GM12878 (cell line): Measurements from ENCODE around the gene NAP1L1. TPM values are rescaled to one million over a fixed set of nuclear protein-coding genes. Genes with fewer than 3 reads are reported as not detected.

Source experiments
- ATAC-seq: fragments of 200-7000 bp; cut with Tn5 transposase; 3 replicates; pipeline ENCODE4 v1.9.1; 2020; ENCODE audit warnings: mild to moderate bottlenecking, moderate library complexity
- BruUV-seq: library from RNA; stranded (reverse); fragments of 400-500 nt; replicated peaks from 2 replicates; lab custom pipeline; 2021; lab: Mats Ljungman, UMichigan
- CTCF ChIA-PET: fragments of 300-600 bp; sonication (Branson Sonifier 250); formaldehyde crosslinking; extraction: SDS; loops from one replicate; lab custom pipeline; 2021; ENCODE audit warnings: inconsistent platforms; lab: Yijun Ruan, JAX
- POLR2A ChIA-PET: fragments of 350-600 bp; formaldehyde crosslinking; extraction: SDS; loops from one replicate; lab custom pipeline; 2021; ENCODE audit warnings: inconsistent platforms; lab: Charles Lee
- RAD21 ChIA-PET: fragments of 300-600 bp; sonication (Branson Sonifier 250); formaldehyde crosslinking; loops from one replicate; lab custom pipeline; 2023; ENCODE audit warnings: antibody characterized with exemption; ENCODE audit not compliant: unreplicated experiment; lab: Charles Lee
- SMC1A ChIA-PET: fragments of 300-600 bp; sonication (Branson Sonifier 250); formaldehyde crosslinking; loops from one replicate; lab custom pipeline; 2023; ENCODE audit not compliant: unreplicated experiment, uncharacterized antibody; lab: Charles Lee
- DNase-seq: peaks from one replicate; pipeline ENCODE4 v3.0.0-alpha.2; 2011; ENCODE audit warnings: low read depth, low spot score
- FAIRE-seq: peaks from 3 replicates; lab custom pipeline; 2011; peaks lifted over from hg19 to GRCh38; lab: Jason Lieb, UNC
- H2AFZ ChIP-seq: 2 replicates; pipeline ENCODE4 v1.6.0; 2011; ENCODE audit warnings: low read depth, low read length, control low read depth; ENCODE audit not compliant: control insufficient read depth
- H3K27ac ChIP-seq: 2 replicates; pipeline ENCODE4 v1.5.1; 2011; ENCODE audit warnings: control low read depth; ENCODE audit not compliant: control insufficient read depth, insufficient read depth
- H3K27me3 ChIP-seq, 2 experiments: replicated peaks in 1 of 2; 2 replicates each; pipeline versions ENCODE4 v1.6.0 to v1.6.1; 2011; ENCODE audit warnings: low read length in 1 of 2; ENCODE audit not compliant: control insufficient read depth in 2 of 2, insufficient read depth in 2 of 2
- H3K36me3 ChIP-seq, 2 experiments: 2 replicates each; pipeline ENCODE4 v1.5.1; 2011; ENCODE audit warnings: low read length in 1 of 2; ENCODE audit not compliant: control insufficient read depth in 2 of 2, insufficient read depth in 2 of 2
- H3K4me1 ChIP-seq: 2 replicates; pipeline ENCODE4 v1.6.1; 2011; ENCODE audit warnings: mild to moderate bottlenecking, low read length, moderate library complexity, mixed read lengths; ENCODE audit not compliant: control insufficient read depth, insufficient read depth
- H3K4me2 ChIP-seq: 2 replicates; pipeline ENCODE4 v1.6.0; 2011; ENCODE audit warnings: control low read depth; ENCODE audit not compliant: control insufficient read depth, insufficient read depth
- H3K4me3 ChIP-seq: fragments of 200-600 bp; sonication (generic); 2 replicates; pipeline ENCODE4 v1.5.1; 2016
- H3K79me2 ChIP-seq: 2 replicates; pipeline ENCODE4 v1.6.0; 2011; ENCODE audit warnings: low read length; ENCODE audit not compliant: control insufficient read depth, insufficient read depth
- H3K9ac ChIP-seq: 2 replicates; pipeline ENCODE4 v1.8.0; 2011; ENCODE audit warnings: low read length, control low read depth, mixed read lengths; ENCODE audit not compliant: control insufficient read depth, insufficient read depth
- H3K9me3 ChIP-seq: replicated peaks from 3 replicates; pipeline ENCODE4 v1.5.1; 2011; ENCODE audit warnings: mild to moderate bottlenecking, low read length; ENCODE audit not compliant: control insufficient read depth, insufficient read depth
- H4K20me1 ChIP-seq: 2 replicates; pipeline ENCODE4 v1.6.0; 2011; ENCODE audit not compliant: control insufficient read depth, insufficient read depth
- ATF7 ChIP-seq: fragments of 450-650 bp; IDR thresholded peaks from 2 replicates; pipeline ENCODE4 v1.6.1; 2016; ENCODE audit warnings: low read depth, mild to moderate bottlenecking
- CEBPB ChIP-seq, 2 experiments: fragments of 150-350 bp in 1 of 2; IDR thresholded peaks; 2 replicates each; pipeline ENCODE4 v1.6.1; 2012 to 2014; ENCODE audit warnings: low read depth in 2 of 2, low read length in 2 of 2, borderline replicate concordance in 1 of 2, inconsistent platforms in 1 of 2
- JUND ChIP-seq: IDR thresholded peaks from 2 replicates; pipeline ENCODE4 v1.6.1; 2012; ENCODE audit warnings: low read depth, mild to moderate bottlenecking, low read length, improper control_type of control experiment, moderate library complexity
- POLR2AphosphoS2 ChIP-seq: IDR thresholded peaks from 2 replicates; pipeline ENCODE4 v1.6.1; 2011; ENCODE audit warnings: low read depth, mild to moderate bottlenecking, low read length, improper control_type of control experiment, moderate library complexity
- ZNF592 ChIP-seq: fragments of 450-650 bp; IDR thresholded peaks from 2 replicates; pipeline ENCODE4 v1.6.1; 2017; ENCODE audit warnings: mild to moderate bottlenecking, moderate library complexity
- WGBS: methylation state at CpG from one replicate; pipeline ENCODE4 v1.1.6; 2016; ENCODE audit warnings: low lambda C conversion rate; ENCODE audit not compliant: insufficient replicate concordance, insufficient coverage; ENCODE audit errors: missing lambda C conversion rate; 5-methylcytosine and 5-hydroxymethylcytosine counted together
- in situ Hi-C: fragments of 300-500 bp; cut with MboI; formaldehyde crosslinking; loops from 9 replicates; pipeline ENCODE4 v1.14.3; 2018; ENCODE audit warnings: mixed read lengths
- intact Hi-C: fragments of 100-400 bp; cut with micrococcal nuclease; formaldehyde crosslinking; loops from one replicate; pipeline ENCODE4 v1.14.2; 2022; ENCODE audit not compliant: unreplicated experiment
- polyA plus RNA-seq, 11 experiments: library from polyadenylated mRNA; depleted of rRNA in 4 of 11; unstranded in 6 of 11; stranded (reverse) in 5 of 11; fragments of >200 nt; fragmentation: Nextera tagmentation in 4 of 11; fragmentation: Illumina TruSeq in 1 of 11; extraction: Ambion mirVana in 4 of 11; extraction: Trizol in 1 of 11; gene quantifications; 1 replicate in 1 of 11; 2 replicates in 10 of 11; pipeline versions ENCODE4 v1.2.1 to v1.2.3, GENCODE V29; 2011 to 2016; ENCODE audit warnings: inconsistent platforms in 2 of 11, missing spikeins in 2 of 11, low read depth in 1 of 11
- total RNA-seq, 4 experiments: library from RNA; depleted of rRNA in 3 of 4; stranded (reverse); fragments of >200 nt in 3 of 4; fragmentation: Illumina TruSeq in 1 of 4; extraction: Trizol in 1 of 4; gene quantifications; 2 replicates each; pipeline versions ENCODE4 v1.2.1 to v1.2.3, GENCODE V29; 2013 to 2021

The NAP1L1 gene
- total and polyA plus RNA-seq, 10 of the 15 experiments (the other 5 are each of a cell fraction or from before 2014, with no cell fraction given), result 256 to 1,036 (median 536) TPM

GRCh38 chr12:76035045-76035444 is 49.4 kb downstream of the NAP1L1 start:
- no peak for FAIRE-seq
- H3K27ac ChIP-seq, result no peak overlapping the region
- intact Hi-C loops (no loop called here), in situ Hi-C loops (loop anchor here (5.0 kb wide), 2 partner anchors 508 to 703 kb away; partner anchors contain the start of genes CAPS2 and GLIPR1L1)
- H3K27me3 ChIP-seq, result no peaks in the 10 kb centered on the region; a peak in 1 of 4 replicates
- H2AFZ ChIP-seq, result no peak overlapping the region
- CTCF ChIA-PET, result interaction anchor here (0.5 to 10.1 kb wide), 10 partner anchors 8 to 550 kb away, joined by 3 to 144 read pairs (median 4); no protein-coding TSS in a partner anchor
- no TSS peak for BruUV-seq
- no peak for DNase-seq
- no peak for ATAC-seq
- H3K4me1 ChIP-seq, result peaks cover 14% of the 10 kb centered on the region
- no peak overlapping the region for H3K4me3 ChIP-seq
- H3K79me2 ChIP-seq, result no peaks in the 10 kb centered on the region
- WGBS, result 65% methylated on average over 3 of the region's 3 CpGs
- no peaks in the 10 kb centered on the region for H4K20me1 ChIP-seq
- H3K36me3 ChIP-seq, result no peaks in the 10 kb centered on the region
- H3K9ac ChIP-seq, result no peak overlapping the region
- POLR2A ChIA-PET, result interaction anchor here (1.5 to 8.9 kb wide), 2 partner anchors 52 to 508 kb away, joined by 6 to 111 read pairs; no protein-coding TSS in a partner anchor
- RAD21 ChIA-PET, result interaction anchor here (0.8 to 9.8 kb wide), 11 partner anchors 48 to 644 kb away, joined by 3 to 144 read pairs (median 41); partner anchors contain the start of genes GLIPR1 and GLIPR1L2
- peak; percentile 50; the same call in 1 of the 2 replicates for TF ChIP-seq ATF7
- TF ChIP-seq POLR2AphosphoS2, result no peak
- SMC1A ChIA-PET, result interaction anchor here (1.0 to 17.8 kb wide), 16 partner anchors 13 to 550 kb away, joined by 3 to 327 read pairs (median 4); partner anchors contain the start of gene KRR1
- H3K4me2 ChIP-seq, result no peak overlapping the region
- no peaks in the 10 kb centered on the region for H3K9me3 ChIP-seq

GRCh38 chr12:76033081-76034011 is 51.1 kb downstream of the NAP1L1 start:
- RAD21 ChIA-PET, result interaction anchor here (0.6 to 9.8 kb wide), 30 partner anchors 36 to 553 kb away, joined by 3 to 144 read pairs (median 6); partner anchors contain the start of genes GLIPR1, KRR1 and OSBPL8
- H3K27me3 ChIP-seq, result no peaks in the 10 kb centered on the region; a peak in 1 of 4 replicates
- peak overlapping the region; percentile 83 for H3K9ac ChIP-seq
- POLR2A ChIA-PET, result interaction anchor here (0.6 to 8.9 kb wide), 13 partner anchors 30 to 552 kb away, joined by 3 to 111 read pairs (median 5); partner anchors contain the start of genes BBS10 and KRR1
- H3K9me3 ChIP-seq, result no peaks in the 10 kb centered on the region
- CTCF ChIA-PET, result interaction anchor here (0.6 to 10.1 kb wide), 28 partner anchors 10 to 570 kb away, joined by 3 to 144 read pairs (median 4); partner anchors contain the start of genes BBS10 and KRR1
- SMC1A ChIA-PET, result interaction anchor here (0.6 to 17.8 kb wide), 40 partner anchors 9 to 553 kb away, joined by 3 to 327 read pairs (median 4); partner anchors contain the start of gene KRR1
- H3K27ac ChIP-seq, result no peak overlapping the region; the same call in 1 of the 2 replicates
- peak overlapping the region; percentile 88 for H3K4me2 ChIP-seq
- BruUV-seq, result no TSS peak
- no peak for FAIRE-seq
- in situ Hi-C loops (no loop called here), intact Hi-C loops (loop anchor here (5.0 kb wide), 4 partner anchors 196 to 521 kb away; partner anchors contain the start of genes BBS10 and KRR1)
- no peak for ATAC-seq
- peaks cover 17% of the 10 kb centered on the region for H3K4me1 ChIP-seq
- H3K79me2 ChIP-seq, result no peaks in the 10 kb centered on the region
- no peak for DNase-seq
- H2AFZ ChIP-seq, result peak overlapping the region; percentile 65
- H4K20me1 ChIP-seq, result no peaks in the 10 kb centered on the region
- 96% methylated on average over 5 of the region's 5 CpGs for WGBS
- H3K36me3 ChIP-seq, result no peaks in the 10 kb centered on the region
- peak overlapping the region; percentile 85; the same call in 1 of the 2 replicates for H3K4me3 ChIP-seq
- no peak for TF ChIP-seq JUND
- no peak for TF ChIP-seq ZNF592
- no peak for TF ChIP-seq CEBPB (IDR thresholded peaks at IDR 0.05; ENCODE audit: borderline replicate concordance in 1 of 2, low read depth in 2 of 2, low read length in 2 of 2)
